NCI-H748 treated with DMSO at 0.1 percent for 48 hours (cell line): ENCODE results near the gene OLFM4.

Source experiments
- DNase-seq: peaks from one replicate; lab custom pipeline; 2025; lab: John Stamatoyannopoulos, UW

OLFM4 gene

DNA sequence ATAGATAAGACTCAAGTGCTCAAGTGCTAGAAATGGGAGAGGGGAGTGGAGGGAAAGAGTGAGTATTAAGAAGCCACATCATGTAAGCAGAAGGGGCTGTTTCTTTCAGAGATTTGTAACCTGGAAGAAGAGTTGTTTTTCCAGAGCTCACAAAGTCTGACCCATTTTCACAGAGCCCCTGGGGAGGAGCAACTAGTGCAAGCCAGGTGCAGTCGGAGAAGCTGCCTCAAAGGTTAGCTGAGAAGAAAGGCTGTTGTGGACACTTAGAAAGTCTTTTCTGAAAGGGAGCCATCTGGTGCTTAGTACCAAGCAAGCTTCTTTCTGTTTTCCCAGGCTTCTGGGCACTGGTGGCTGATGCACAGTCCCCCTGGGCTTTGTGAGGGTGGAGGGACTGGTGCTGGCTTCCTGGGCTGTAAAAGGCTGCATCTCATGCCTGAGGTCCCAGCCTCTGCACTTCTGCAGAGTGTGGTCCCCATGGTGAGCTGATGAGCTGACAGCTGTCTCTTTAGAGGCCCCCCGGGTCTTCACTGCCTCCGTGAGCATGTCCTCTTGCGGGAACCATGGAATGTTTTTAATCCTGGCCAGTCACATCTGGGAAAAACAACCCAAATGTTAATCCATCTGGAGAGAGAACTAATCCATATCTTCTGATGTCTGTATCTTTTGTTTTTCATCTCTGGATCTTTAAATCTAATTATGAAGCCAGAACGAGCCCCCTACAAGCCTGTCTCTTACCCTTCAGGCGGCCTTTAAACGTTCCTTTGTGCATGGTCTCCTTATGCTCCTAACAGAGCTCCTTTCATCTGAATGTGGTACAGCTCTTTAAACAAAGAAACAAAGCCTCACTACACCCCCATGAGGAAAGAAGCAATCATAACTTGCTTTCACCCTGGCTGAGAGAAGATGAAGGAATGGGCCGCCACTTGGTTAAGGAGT, 40.2 kb downstream of the OLFM4 start:
- no peak for DNase-seq

DNA sequence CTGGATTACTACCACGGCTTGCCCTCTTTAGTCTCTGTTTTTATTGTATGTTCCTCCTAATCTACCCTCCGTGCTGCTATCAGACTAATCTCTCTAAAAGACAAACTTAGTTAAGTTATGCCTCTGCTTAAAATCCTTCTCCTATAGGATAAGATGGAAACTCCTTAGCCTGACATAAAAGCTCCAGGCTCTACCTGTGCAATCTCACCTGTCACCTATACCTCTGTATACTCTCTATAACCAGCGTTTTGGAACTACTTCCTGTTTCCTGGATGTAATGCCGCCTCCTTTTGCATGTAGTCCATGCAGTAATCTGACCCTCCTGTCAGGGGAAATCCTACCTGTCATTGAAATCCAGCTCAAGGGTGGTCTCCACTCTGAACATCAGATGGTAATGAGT, 41.2 kb downstream of the OLFM4 start:
- no peak for DNase-seq

DNA sequence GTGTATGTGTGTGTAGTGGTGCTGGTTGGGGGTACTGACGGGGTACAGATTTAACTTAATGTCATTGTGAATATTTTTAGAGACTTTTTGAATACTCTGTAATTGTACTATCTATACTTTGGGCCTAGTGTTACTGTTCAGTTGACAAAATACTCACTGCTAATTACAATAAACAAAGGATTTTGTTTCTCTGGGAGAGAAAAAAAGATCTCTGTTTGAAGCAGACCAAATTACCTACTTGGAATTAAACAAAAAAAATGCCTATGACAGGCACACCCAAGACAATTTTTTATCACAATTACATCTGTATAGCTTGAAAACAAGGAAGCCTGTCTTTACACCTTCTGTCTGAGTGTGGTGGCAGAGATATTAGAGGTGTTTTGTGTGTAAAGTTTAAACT, 45.1 kb downstream of the OLFM4 start:
- no peak for DNase-seq

DNA sequence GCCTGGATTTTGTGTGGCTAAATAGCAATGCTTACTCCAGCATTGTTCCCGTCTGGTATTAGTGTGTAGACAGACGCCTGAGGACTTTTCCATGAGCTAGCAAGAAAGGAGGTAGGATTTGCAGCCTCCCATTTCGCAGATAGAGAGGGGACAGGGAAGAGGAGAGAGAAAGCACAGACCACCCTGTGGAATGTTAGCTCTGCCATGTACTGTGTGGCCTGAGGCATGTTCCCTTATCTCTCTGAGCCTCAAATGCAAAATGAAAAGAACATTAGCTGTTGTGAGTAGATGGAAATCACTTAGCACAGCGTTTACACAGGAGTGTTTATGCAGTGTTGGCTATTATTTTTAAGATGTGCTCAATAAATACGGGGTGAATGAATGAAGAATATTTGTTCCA, 45.5 kb downstream of the OLFM4 start:
- DNase-seq = peak; percentile 42

DNA sequence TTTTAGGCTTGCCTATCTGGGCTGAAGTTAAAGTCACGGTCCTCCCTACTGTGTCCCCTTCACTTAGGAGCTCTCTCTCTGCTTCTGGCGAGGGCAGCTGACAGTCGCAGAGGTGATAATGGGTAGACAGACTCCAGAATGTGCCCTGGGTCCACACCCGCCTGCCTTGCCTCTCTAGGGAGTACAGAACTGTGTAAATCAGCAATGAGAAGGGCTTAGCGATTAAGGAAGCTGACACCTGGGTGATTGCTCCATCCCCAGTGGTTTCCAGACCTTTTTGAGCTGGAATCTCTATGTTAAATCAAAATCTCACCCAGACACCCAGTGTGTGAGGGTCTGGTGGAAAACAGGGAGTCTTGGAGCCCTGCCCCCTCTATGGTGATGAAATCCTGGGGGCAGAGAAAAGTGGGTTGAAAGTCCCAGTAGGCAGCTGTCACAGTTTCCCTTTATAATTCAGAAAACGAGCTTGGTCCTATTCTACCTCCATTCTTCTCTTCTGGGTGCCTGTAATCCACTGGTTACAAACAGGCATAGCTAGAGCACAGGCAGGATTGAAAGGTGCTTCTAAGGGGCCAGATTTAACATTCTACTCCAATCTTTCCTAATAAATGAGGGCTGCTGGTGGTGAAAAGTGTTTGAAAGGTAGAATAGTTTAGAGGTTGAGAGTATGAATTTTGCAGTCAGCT, 46.9 kb downstream of the OLFM4 start:
- no peak for DNase-seq

DNA sequence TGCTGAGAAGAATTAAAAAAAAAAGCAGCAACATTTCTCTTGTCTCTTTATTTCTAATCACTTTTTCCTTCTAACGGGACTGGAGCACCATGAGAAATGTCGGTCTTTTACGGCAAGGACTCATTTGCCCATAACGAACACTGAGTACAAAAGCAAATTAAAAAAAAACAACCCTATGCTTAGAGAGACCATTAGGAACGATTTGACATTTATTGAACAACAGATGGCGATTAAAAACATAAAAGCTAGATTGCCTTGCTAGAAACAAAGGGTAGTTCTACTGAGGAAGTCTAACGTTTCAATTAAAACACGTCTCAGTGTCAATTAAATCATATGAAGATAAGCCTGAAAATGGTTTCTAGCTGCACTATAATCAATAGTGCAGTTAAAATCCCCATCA, 51.1 kb downstream of the OLFM4 start:
- DNase-seq = peak; percentile 10

DNA sequence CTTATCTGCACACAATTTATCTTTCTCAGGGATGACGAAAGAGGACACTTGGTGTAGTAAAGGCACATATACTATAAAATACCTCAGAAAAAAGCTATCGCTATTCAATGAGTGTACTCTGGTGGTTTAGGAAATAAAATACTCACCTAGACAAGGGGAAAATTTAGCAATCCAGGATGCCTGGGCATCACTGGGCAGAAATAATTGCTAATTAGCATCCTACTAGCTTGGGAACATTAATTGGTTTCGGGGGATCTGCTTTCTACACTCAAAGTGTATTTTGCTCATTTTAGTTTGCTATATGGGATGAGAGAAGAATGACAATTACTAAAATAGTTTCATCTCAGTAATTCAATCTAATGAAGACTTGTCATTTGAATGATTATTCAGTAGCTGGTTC, 60.3 kb downstream of the OLFM4 start:
- no peak for DNase-seq

DNA sequence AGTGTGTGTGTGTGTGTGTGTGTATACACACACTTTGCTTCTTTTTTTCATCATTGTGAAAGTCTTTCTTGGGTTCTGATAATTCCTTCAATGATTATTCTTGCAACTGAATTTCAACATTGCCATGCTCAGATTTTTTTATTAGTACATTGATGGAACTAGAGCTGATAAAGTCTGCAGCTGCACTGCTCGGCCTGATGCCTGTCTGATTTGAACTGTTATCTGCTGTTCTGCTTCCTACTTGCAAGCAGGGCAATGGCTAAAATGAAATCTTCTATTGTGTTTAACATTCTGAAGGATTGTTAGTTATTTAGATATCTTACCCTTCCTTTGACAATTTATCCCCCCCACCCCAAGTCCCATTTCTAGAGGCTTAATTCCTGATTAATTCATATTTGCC, 61.3 kb downstream of the OLFM4 start:
- no peak for DNase-seq

DNA sequence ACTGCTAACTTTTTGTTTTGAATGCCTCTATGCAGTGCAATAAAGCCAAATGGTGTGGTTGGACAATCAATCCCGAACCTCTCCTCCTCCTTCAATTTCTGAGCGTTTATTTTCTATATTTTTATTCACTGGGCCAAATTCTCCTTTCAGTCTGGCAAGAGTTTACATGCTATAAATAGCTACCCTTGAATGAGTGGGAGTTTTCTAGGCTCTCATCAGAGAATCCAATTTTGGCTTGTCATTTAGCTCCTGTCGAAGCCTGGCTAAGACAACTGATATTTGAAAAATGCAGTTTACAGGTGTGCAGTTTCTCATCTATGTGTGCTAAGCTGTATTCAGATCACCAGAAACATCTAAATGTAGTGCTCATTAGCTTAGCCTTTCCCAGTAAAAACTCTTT, 61.8 kb downstream of the OLFM4 start:
- no peak for DNase-seq

DNA sequence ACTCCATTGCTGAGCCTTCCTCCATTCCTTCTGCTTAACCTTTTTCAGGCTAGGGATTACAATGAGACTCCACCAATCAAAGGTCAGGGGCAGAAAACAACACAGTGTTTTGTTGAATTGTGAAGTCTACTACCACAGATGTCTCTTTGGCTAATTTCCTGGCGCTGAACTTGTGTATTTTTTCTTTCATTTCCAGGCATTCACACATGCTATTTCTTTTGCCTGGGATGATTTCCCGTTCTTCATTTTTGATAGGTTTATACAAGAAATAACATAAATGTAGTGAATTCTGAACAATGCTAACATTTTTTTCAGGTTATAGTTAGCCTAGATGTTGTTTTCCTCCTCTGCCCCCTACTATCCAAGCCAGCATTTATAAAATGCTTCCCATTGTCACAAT, 64.3 kb downstream of the OLFM4 start:
- no peak for DNase-seq

DNA sequence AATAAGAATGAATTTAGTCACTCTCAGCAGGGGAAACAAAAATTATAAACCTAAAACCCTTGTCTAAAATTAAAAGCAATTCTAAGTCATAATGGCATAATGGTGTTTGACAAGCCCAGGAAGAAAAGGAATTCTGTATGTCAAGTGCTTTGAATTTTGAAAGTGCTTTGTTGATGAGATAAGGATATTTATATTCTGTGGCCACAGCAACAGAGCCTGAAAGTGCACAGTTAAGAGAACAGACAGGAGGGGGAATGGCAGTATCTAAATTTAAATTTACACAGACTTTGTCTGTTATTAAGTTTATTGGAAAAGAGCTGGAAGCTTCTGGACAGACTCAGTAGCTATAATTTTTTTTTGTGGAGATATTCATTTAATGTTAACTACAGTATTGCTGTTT, 69.8 kb downstream of the OLFM4 start:
- DNase-seq = no peak

DNA sequence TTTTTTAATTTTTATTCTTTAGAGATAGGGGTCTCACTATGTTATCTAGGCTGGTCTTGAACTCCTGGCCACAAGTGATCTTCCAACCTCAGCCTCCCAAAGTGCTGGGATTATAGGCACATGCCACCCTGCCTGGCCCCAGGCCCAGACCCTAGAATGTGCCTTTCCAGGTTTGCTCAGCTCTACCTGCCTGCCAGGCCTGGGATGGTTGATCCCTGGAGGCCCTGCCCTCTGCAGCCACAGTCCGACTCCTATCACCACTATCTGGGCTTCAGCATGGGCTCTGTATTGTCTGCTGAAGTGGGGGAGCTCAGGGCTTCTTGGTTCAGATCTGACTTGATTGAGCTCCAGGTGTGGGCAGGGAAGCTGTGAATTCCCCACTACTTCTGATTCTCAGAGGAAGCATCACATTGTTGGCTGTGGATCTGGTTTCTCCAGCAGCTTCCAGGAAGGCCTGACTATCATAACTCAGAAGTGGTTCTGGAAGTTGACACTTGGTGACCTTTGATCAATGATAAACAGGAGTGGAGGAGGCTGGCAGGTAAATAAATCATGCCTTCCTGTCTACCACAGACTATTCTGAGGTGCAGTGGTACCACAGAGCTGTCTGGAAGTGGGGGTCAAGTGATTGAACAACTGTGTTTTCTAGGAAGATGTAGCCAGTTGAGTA, 71.9 kb downstream of the OLFM4 start:
- no peak for DNase-seq
